BJ (cell line): ENCODE results near the gene CABP1. TPM values are rescaled to one million over a fixed set of nuclear protein-coding genes. Genes with fewer than 3 reads are reported as not detected.

Source experiments
- CTCF ChIA-PET: fragments of 350-600 bp; formaldehyde crosslinking; extraction: SDS; loops from one replicate; lab custom pipeline; 2021; ENCODE audit warnings: antibody characterized with exemption, inconsistent platforms; lab: Yijun Ruan, JAX
- POLR2A ChIA-PET: fragments of 300-600 bp; sonication (Branson Sonifier 250); formaldehyde crosslinking; extraction: SDS; loops from one replicate; lab custom pipeline; 2021; ENCODE audit warnings: antibody characterized with exemption; lab: Charles Lee
- DNase-seq: peaks from one replicate; pipeline ENCODE4 v3.0.0-alpha.2; 2011; ENCODE audit warnings: low read depth
- H3K27me3 ChIP-seq: 2 replicates; pipeline ENCODE4 v1.6.0; 2011; ENCODE audit warnings: low read length; ENCODE audit not compliant: control insufficient read depth, insufficient read depth
- H3K36me3 ChIP-seq: 2 replicates; pipeline ENCODE4 v1.5.1; 2011; ENCODE audit warnings: low read length; ENCODE audit not compliant: control insufficient read depth, insufficient read depth
- H3K4me3 ChIP-seq: 2 replicates; pipeline ENCODE4 v1.5.1; 2011; ENCODE audit warnings: low read depth, mild to moderate bottlenecking, control low read depth, low read length
- CTCF ChIP-seq: IDR thresholded peaks from 2 replicates; pipeline ENCODE4 v1.5.1; 2011; ENCODE audit warnings: low read depth, mild to moderate bottlenecking, control low read depth, inconsistent platforms, low read length, moderate library complexity; ENCODE audit not compliant: insufficient read depth
- polyA plus RNA-seq: library from polyadenylated mRNA; depleted of rRNA; stranded (reverse); fragments of >200 nt; gene quantifications from 2 replicates; pipeline ENCODE4 v1.2.3, GENCODE V29; 2011

The CABP1 gene
- polyA plus RNA-seq, 1 experiment, result not detected

GRCh38 chr12:120699553-120699952 lies 59.1 kb downstream of the CABP1 start:
- Histone ChIP-seq H3K27me3 (no peaks in the 10 kb centered on the region), H3K36me3 (peaks cover 29% of the 10 kb centered on the region), H3K4me3 (no peak overlapping the region)
- ChIA-PET CTCF (interaction anchor here (1.8 kb wide), 1 partner anchor 116 kb away, joined by 5 read pairs; no protein-coding TSS in a partner anchor), POLR2A (no interaction called here)
- no peak for TF ChIP-seq CTCF
- no peak for DNase-seq

- no peak for DNase-seq
- no peak for TF ChIP-seq CTCF
- Histone ChIP-seq H3K36me3 (peaks cover 24% of the 10 kb centered on the region), H3K4me3 (no peak overlapping the region), H3K27me3 (no peaks in the 10 kb centered on the region)
- ChIA-PET POLR2A (no interaction called here), CTCF (interaction anchor here (0.5 to 0.6 kb wide), 2 partner anchors 194 to 1533 kb away, joined by 3 to 5 read pairs; no protein-coding TSS in a partner anchor)
These were observed 60.5 kb downstream of the CABP1 start for GRCh38 chr12:120700886-120701285.

- Histone ChIP-seq H3K36me3 (peaks cover 19% of the 10 kb centered on the region), H3K4me3 (no peak overlapping the region), H3K27me3 (no peaks in the 10 kb centered on the region)
- ChIA-PET POLR2A (no interaction called here), CTCF (interaction anchor here (0.9 to 1.2 kb wide), 2 partner anchors 18 to 56 kb away, joined by 3 to 4 read pairs; no protein-coding TSS in a partner anchor)
- TF ChIP-seq CTCF, result no peak
- no peak for DNase-seq
These were observed 62.2 kb downstream of the CABP1 start for GRCh38 chr12:120702637-120703036.

GRCh38 chr12:120703311-120703942 lies 63.0 kb downstream of the CABP1 start:
- TF ChIP-seq CTCF, result no peak
- H3K36me3 ChIP-seq, result peaks cover 16% of the 10 kb centered on the region
- no peak for DNase-seq
- ChIA-PET CTCF (interaction anchor here (0.9 to 1.2 kb wide), 2 partner anchors 17 to 56 kb away, joined by 3 to 4 read pairs; no protein-coding TSS in a partner anchor), POLR2A (no interaction called here)
- no peak overlapping the region for H3K4me3 ChIP-seq
- H3K27me3 ChIP-seq, result no peaks in the 10 kb centered on the region

- no peak overlapping the region for H3K4me3 ChIP-seq
- no peak for TF ChIP-seq CTCF
- no peaks in the 10 kb centered on the region for H3K27me3 ChIP-seq
- DNase-seq, result no peak
- ChIA-PET CTCF (interaction anchor here (0.9 to 1.2 kb wide), 3 partner anchors 18 to 124 kb away, joined by 3 to 4 read pairs (median 4); partner anchors contain the start of gene POP5), POLR2A (no interaction called here)
- peaks cover 8% of the 10 kb centered on the region for H3K36me3 ChIP-seq
These were observed 65.2 kb downstream of the CABP1 start for GRCh38 chr12:120705618-120706017.
